ENCODE measurements around the gene LRMDA.

DNA sequence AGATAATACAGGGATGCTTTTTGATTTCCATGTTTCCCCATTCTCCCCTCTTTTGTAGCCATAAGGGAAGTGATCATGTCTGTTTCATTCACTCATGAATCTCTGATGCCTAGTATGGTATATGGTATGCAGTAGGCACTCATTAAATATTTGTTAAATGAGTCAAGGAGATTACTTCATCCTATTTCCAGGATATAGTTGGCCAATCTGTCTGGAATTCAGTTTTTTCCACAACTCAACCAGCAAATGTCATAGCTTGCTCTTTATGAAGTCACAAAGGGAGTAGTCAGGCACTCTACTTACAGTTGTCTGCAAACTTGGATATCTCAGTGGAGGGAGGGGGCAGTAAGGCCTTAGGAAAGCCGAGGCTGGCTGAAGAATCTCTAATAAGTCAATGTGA is 853.6 kb downstream of the LRMDA start:
- TF ChIP-seq, protein P1, sequence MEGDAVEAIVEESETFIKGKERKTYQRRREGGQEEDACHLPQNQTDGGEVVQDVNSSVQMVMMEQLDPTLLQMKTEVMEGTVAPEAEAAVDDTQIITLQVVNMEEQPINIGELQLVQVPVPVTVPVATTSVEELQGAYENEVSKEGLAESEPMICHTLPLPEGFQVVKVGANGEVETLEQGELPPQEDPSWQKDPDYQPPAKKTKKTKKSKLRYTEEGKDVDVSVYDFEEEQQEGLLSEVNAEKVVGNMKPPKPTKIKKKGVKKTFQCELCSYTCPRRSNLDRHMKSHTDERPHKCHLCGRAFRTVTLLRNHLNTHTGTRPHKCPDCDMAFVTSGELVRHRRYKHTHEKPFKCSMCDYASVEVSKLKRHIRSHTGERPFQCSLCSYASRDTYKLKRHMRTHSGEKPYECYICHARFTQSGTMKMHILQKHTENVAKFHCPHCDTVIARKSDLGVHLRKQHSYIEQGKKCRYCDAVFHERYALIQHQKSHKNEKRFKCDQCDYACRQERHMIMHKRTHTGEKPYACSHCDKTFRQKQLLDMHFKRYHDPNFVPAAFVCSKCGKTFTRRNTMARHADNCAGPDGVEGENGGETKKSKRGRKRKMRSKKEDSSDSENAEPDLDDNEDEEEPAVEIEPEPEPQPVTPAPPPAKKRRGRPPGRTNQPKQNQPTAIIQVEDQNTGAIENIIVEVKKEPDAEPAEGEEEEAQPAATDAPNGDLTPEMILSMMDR (IDR thresholded peaks at IDR 0.05), result no peak
- peak in 1 of 2 donors; percentile 27 for TF ChIP-seq POLR2AphosphoS5 (IDR thresholded peaks at IDR 0.05)
- no peak for TF ChIP-seq POLR2A (IDR thresholded peaks at IDR 0.05)
- no peak for TF ChIP-seq EP300 (IDR thresholded peaks at IDR 0.05)
